ENCODE measurements around the gene CDK5R1. TPM values are rescaled to one million over a fixed set of nuclear protein-coding genes. Genes with fewer than 3 reads are reported as not detected.

The CDK5R1 gene
- 1 to 10 TPM in 6 of 7 donors, under 1 TPM in 1; 0.69 to 4.1 (median 2.1) TPM for total RNA-seq
- polyA plus RNA-seq, result 1 to 10 TPM; 1.3 to 1.8 TPM
- long read RNA-seq, donor 1, partial matches to known transcripts, result 0 of 2 reads
- long read RNA-seq, donor 1, other reads (novel, unspliced or antisense), result 2 of 2 reads
- long read RNA-seq, donor 2, full-length matches to known transcripts, result 1 of 1 reads
- long read RNA-seq, donor 2, partial matches to known transcripts, result 0 of 1 reads
- long read RNA-seq, donor 2, other reads (novel, unspliced or antisense), result 0 of 1 reads
- long read RNA-seq, donor 3, full-length matches to known transcripts, result 4 of 5 reads
- long read RNA-seq, donor 3, partial matches to known transcripts, result 0 of 5 reads
- long read RNA-seq, donor 3, other reads (novel, unspliced or antisense), result 1 of 5 reads

- peak; percentile 72 to 86 (median 82) for DNase-seq
- H3K4me3 ChIP-seq, result peak within 1 kb of the TSS; percentile 41
- intact Hi-C loops (cut with DNase I), result loop anchor here in 2 of 4 donors (5.0 to 10.0 kb wide), 3 partner anchors 268 to 448 kb away; partner anchors contain the start of gene MYO1D (in 1 of the 2)
- peak within 1 kb of the TSS; percentile 62 to 95 for H3K27ac ChIP-seq
- TF ChIP-seq, protein P1, sequence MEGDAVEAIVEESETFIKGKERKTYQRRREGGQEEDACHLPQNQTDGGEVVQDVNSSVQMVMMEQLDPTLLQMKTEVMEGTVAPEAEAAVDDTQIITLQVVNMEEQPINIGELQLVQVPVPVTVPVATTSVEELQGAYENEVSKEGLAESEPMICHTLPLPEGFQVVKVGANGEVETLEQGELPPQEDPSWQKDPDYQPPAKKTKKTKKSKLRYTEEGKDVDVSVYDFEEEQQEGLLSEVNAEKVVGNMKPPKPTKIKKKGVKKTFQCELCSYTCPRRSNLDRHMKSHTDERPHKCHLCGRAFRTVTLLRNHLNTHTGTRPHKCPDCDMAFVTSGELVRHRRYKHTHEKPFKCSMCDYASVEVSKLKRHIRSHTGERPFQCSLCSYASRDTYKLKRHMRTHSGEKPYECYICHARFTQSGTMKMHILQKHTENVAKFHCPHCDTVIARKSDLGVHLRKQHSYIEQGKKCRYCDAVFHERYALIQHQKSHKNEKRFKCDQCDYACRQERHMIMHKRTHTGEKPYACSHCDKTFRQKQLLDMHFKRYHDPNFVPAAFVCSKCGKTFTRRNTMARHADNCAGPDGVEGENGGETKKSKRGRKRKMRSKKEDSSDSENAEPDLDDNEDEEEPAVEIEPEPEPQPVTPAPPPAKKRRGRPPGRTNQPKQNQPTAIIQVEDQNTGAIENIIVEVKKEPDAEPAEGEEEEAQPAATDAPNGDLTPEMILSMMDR (IDR thresholded peaks at IDR 0.05), result no peak
- TF ChIP-seq EP300 (IDR thresholded peaks at IDR 0.05), result no peak
- TF ChIP-seq POLR2A (IDR thresholded peaks at IDR 0.05), result no peak
- no peaks in the 10 kb centered on the region for H3K27me3 ChIP-seq
- H3K36me3 ChIP-seq, result no peaks in the 10 kb centered on the region
- H3K9me3 ChIP-seq, result no peaks in the 10 kb centered on the region
- H3K4me1 ChIP-seq (ENCODE audit: insufficient read depth), result peaks cover 12% of the 10 kb centered on the region
- WGBS, 3 donors, result 0% methylated on average over 39 to 135 of the region's 135 CpGs
Measured at GRCh38 chr17:32486701-32487472, at the start of gene CDK5R1. Gene CDK5R1, plus strand, starts transcription at chr17:32486993. Its CDS starts 628 bp downstream, at chr17:32487621.

GRCh38 chr17:32440722-32441121 lies 46.1 kb upstream of the CDK5R1 start:
- Histone ChIP-seq H3K9me3 (no peaks in the 10 kb centered on the region), H3K4me1 (ENCODE audit: insufficient read depth) (no peaks in the 10 kb centered on the region), H3K36me3 (no peaks in the 10 kb centered on the region), H3K4me3 (no peak overlapping the region), H3K27me3 (no peaks in the 10 kb centered on the region), H3K27ac (no peak overlapping the region)
- DNase-seq, result no peak
- 78 to 80% (median 79%) methylated on average over 5 of the region's 5 CpGs for WGBS, 3 donors
- TF ChIP-seq, protein P1 (IDR thresholded peaks at IDR 0.05), result no peak
- no peak for TF ChIP-seq POLR2A (IDR thresholded peaks at IDR 0.05)
- TF ChIP-seq EP300 (IDR thresholded peaks at IDR 0.05), result no peak
- intact Hi-C loops (cut with DNase I), result no loop called here

DNA sequence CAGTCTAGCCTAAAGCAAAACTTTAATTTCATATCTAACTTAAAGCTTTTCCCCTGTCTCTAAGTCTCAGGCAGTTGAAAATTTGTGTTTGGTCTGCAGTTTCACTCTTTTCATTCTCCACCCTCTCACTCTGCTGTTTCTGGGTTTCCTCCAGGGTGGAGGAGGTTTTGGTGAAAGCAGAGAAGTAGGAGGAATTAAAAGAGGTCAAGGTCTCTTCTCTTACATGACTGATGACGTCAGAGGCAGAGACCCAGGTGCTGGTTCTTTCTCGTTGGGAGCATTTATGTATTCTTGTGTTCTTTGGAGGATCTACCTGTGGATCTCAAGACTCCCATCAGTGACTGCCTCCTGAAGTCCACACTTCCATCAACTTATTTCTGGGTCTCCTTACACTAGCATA lies 44.9 kb upstream of the CDK5R1 start:
- Histone ChIP-seq H3K36me3 (no peaks in the 10 kb centered on the region), H3K27ac (no peak overlapping the region), H3K27me3 (no peaks in the 10 kb centered on the region), H3K4me3 (no peak overlapping the region), H3K4me1 (ENCODE audit: insufficient read depth) (no peaks in the 10 kb centered on the region), H3K9me3 (no peaks in the 10 kb centered on the region)
- TF ChIP-seq EP300 (IDR thresholded peaks at IDR 0.05) (no peak), POLR2A (IDR thresholded peaks at IDR 0.05) (no peak)
- TF ChIP-seq, protein P1 (IDR thresholded peaks at IDR 0.05), result no peak
- 14 to 17% (median 17%) methylated on average over 2 of the region's 2 CpGs for WGBS, 3 donors
- intact Hi-C loops (cut with DNase I), result no loop called here
- DNase-seq, result no peak

- Histone ChIP-seq H3K4me1 (ENCODE audit: insufficient read depth) (no peaks in the 10 kb centered on the region), H3K36me3 (no peaks in the 10 kb centered on the region), H3K4me3 (peak overlapping the region; percentile 96), H3K27me3 (no peaks in the 10 kb centered on the region), H3K27ac (peak overlapping the region in 1 of 2 donors; percentile 7), H3K9me3 (no peaks in the 10 kb centered on the region)
- no peak for DNase-seq
- 6 to 10% (median 8%) methylated on average over 29 of the region's 29 CpGs for WGBS, 3 donors
- intact Hi-C loops (cut with DNase I), result no loop called here
- TF ChIP-seq EP300 (IDR thresholded peaks at IDR 0.05), result no peak
- TF ChIP-seq, protein P1 (IDR thresholded peaks at IDR 0.05), result no peak
- TF ChIP-seq POLR2A (IDR thresholded peaks at IDR 0.05), result no peak
Measured at GRCh38 chr17:32443827-32444300, 42.9 kb upstream of the CDK5R1 start.

Data from ovary (tissue), 10 donors.